ENCODE data around the gene BUD13.

BUD13 gene

GRCh38 chr11:116792869-116793771 lies 20.3 kb upstream of the BUD13 start:
- DNase-seq (ENCODE audit: low read depth) = no peak

DNA sequence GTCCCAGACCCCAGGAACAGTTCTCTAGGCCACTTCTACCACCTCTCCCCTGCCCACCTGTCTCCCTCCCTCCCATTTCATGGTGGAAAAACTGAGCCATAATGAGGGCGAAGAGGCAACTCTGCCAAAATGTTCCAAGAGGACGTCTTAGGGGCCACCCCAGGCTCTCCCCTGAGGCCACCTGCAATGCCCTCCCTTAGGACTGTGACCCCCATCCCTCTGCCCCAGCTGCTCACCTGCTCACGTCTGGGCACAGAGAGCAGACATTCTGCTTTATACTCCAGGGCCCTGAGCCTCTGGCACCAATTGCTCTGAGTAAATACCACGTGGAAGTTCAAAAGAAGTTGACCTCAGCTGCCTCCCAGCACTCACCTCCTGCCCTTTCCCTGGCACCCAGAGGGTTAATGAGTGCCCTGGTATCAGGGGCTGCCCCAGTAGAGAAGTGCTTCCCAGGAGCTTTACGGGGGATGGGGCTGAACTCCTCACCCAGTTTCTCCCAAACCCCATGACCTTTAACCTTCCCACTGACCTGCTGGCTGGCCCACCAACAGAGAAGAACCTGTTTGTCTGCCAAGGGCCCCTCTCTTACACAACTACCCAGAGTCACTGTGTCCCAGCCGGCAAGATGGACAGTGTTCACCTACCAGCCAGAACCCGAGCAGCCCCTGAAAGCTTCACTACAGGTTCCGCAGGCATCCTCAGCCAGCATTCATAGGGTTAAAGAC lies 19.5 kb upstream of the BUD13 start:
- DNase-seq (ENCODE audit: low read depth) = no peak

GRCh38 chr11:116791813-116792143 lies 19.0 kb upstream of the BUD13 start, which contains the start of gene APOA5:
Gene APOA5 (minus strand): TSS chr11:116791879. CDS start chr11:116791860, 19 bp downstream.
- no peak for DNase-seq (ENCODE audit: low read depth)

- peak; percentile 62 for DNase-seq (ENCODE audit: low read depth)
These were observed 18.4 kb upstream of the BUD13 start for GRCh38 chr11:116791002-116791812.

DNA sequence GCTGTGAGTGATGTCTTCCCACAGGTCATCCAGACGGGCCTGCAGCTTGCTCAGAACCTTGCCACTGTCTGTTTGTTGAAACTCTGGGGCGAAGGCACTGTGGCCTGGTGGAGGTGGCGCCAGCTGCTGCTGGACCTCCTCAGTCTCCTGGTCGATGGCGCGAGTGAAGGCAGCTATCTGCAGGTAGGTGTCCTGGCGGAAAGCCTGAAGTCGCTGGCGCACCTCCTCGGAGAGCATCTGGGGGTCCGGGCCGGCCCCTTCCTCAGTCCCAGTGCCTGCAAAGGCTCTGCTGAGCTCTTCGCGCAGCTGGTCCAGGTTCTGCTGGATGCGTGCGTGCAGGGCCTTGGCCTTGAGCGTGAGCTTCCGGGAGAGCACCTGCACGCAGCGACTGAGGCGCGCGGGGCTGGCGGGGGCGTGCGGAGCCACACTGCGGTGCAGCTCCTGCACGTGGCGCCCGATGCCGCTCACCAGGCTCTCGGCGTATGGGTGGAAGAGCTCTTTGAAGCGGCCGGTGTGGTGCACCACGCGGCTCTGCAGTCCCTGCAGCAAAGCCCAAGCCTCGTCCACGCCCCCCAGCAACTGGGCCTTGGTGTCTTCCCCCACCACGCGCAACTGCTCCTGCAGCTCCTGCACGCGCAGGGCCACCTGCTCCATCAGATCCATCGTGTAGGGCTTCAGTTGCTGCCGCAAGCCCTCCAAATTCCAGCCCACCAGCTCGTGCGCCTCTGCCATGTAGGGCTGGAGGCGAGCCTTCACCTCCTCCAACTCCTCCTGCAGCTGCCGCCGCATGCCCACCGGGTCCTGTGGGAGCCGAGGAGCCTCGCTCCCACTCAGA lies 17.6 kb upstream of the BUD13 start:
- no peak for DNase-seq (ENCODE audit: low read depth)

- no peak for DNase-seq (ENCODE audit: low read depth)
These were observed 16.2 kb upstream of the BUD13 start for GRCh38 chr11:116788975-116789374.

GRCh38 chr11:116788534-116788933 lies 15.7 kb upstream of the BUD13 start:
- DNase-seq (ENCODE audit: low read depth) = no peak

GRCh38 chr11:116787786-116788486 lies 15.1 kb upstream of the BUD13 start, which contains the start of gene ZPR1:
Gene ZPR1 (minus strand): TSS chr11:116788023. CDS start chr11:116787990, 33 bp downstream.
- DNase-seq (ENCODE audit: low read depth) = peak; percentile 75

DNA sequence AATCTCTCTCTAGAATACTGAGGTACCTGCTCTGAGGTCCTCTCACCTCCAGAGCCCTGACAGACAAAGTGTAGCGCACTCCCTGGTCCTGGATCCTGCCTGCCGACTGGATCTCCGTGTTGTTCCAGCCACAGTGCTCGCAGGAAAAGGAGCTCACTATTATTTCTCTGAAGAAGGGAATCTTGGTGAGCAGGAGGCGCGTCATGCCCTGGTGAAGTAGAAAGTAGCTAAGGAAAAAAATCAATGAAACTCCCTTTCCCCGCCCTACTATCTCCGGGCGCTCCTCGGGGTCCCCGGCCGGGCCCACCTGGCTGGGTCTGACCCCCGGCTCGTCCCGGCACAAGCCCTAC lies 14.6 kb upstream of the BUD13 start:
- DNase-seq (ENCODE audit: low read depth) = no peak

- DNase-seq (ENCODE audit: low read depth) = no peak
These were observed 14.2 kb upstream of the BUD13 start for GRCh38 chr11:116786966-116787365.

DNA sequence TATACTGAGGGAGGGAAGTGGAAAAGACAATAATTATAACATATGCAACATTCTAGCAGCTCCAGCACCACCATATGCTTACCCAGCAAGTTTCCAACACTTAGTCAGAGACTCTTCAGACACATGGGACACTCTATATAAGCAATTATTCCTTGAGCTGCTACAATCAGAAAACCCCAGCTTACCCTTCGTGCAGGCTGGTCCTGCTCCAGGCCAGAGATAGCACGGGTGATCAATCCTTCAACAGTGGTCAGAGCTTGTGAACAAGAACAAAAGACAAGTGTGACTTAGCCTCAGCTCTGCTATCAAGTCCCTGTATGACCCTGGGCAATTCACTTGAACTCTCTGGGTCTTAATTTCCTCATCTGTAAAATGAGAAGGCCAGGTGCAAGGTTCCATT lies 13.5 kb upstream of the BUD13 start:
- DNase-seq (ENCODE audit: low read depth) = no peak

DNA sequence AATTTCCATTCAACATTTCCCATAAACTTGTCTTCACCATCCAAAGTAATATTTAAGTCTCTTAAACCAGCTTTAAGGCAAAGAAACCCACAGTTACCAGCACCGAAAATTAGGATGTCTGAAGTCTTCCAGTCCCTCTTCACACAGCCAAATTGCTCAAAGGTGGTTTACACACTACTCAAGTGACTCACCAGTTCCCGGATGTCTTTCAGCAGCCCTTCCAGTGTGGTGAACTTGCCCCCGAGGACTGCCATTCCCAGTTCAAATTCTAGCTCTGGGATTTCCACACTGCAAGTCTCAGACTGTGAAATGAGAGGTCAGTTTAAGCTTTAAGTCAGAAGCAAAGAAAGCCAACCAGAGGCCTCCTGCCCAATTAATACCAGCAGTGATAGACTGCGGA lies 9.9 kb upstream of the BUD13 start:
- no peak for DNase-seq (ENCODE audit: low read depth)

- DNase-seq (ENCODE audit: low read depth) = no peak
These were observed 5.8 kb upstream of the BUD13 start for GRCh38 chr11:116778556-116778955.

DNA sequence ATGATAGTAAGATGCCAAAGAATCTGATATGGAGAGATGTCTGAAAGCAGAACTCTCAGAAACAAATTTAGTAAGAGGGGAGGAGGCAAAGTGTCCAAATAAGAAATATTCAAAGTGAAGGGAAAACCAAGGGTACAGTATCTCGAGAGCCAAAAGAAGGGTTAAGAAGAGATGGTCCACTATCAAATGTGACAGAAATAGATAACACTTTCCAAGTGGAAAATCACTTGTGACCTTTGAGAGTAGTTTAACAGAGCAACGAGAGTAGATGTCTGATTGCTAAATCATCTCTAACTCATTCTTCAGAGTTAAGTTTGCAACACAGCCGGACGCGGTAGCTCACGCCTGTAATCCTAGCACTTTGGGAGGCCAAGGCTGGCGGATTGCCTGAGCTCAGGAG lies 4.3 kb upstream of the BUD13 start:
- no peak for DNase-seq (ENCODE audit: low read depth)

- DNase-seq (ENCODE audit: low read depth) = no peak
These were observed 3.8 kb upstream of the BUD13 start for GRCh38 chr11:116776522-116776984.

GRCh38 chr11:116775975-116776374 lies 3.2 kb upstream of the BUD13 start:
- no peak for DNase-seq (ENCODE audit: low read depth)

DNA sequence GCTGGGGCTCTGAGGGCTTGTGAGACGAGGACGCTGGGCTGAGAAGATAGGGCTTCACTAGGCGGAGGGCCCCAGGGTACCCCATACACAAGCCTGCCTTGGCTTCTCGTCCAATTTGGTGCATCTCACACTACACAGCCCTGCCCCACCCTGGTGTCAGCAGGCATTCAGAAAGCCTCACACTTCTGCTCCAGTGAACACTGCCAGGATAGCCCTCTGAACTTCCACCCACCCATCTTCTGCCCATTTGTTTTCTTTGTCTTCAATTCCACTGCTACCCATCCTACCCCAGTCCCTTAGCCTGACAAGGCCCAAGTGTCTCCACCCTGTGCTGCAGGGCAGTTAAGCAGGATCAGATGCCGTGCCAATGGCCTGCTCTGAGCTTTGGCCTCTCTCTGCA lies 1.9 kb upstream of the BUD13 start:
- no peak for DNase-seq (ENCODE audit: low read depth)

GRCh38 chr11:116773203-116774097 lies 663 bp upstream of the BUD13 start:
- no peak for DNase-seq (ENCODE audit: low read depth)

GRCh38 chr11:116771935-116772334 lies 852 bp downstream of the BUD13 start:
- DNase-seq (ENCODE audit: low read depth) = no peak

GRCh38 chr11:116762132-116762531 lies 10.7 kb downstream of the BUD13 start:
- DNase-seq (ENCODE audit: low read depth) = no peak

Data from activated gamma-delta T cell treated with anti-CD3 and anti-CD28 coated beads, Interleukin-2, amount 50 U/mL, for 16 hours (primary cell).